Stimulated activated CD4-positive, alpha-beta T cell treated with anti-CD3 and anti-CD28 coated beads, Interleukin-4, amount 100 ng/mL, for 1 hour (primary cell): ENCODE results near the gene URAD.

Experiments
- DNase-seq: peaks from one replicate; pipeline ENCODE4 v3.0.0-alpha.2; 2020

The URAD gene

DNA sequence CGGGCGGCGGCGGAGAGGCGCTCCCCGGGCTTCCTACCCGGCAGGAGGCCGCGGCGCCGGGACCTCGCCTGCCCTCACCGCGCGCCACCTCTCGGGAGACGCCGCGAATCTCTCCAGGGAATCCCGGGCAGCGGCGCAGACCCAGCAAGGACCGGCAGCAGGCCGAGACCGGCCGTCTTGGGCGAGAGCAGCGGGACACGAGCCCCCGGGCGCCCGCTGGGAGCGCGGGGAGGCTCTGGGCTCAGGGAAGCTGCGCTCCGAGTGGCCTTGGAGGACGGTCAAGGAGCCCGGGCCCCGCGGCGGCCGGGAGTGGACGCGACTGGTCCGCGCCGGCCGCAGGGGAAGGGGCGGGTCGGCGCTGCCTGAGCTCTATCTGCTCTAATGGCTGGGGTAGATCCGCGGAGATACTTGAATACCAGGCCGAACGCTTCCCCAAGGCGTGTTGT lies 34.1 kb downstream of the URAD start:
- DNase-seq = no peak

DNA sequence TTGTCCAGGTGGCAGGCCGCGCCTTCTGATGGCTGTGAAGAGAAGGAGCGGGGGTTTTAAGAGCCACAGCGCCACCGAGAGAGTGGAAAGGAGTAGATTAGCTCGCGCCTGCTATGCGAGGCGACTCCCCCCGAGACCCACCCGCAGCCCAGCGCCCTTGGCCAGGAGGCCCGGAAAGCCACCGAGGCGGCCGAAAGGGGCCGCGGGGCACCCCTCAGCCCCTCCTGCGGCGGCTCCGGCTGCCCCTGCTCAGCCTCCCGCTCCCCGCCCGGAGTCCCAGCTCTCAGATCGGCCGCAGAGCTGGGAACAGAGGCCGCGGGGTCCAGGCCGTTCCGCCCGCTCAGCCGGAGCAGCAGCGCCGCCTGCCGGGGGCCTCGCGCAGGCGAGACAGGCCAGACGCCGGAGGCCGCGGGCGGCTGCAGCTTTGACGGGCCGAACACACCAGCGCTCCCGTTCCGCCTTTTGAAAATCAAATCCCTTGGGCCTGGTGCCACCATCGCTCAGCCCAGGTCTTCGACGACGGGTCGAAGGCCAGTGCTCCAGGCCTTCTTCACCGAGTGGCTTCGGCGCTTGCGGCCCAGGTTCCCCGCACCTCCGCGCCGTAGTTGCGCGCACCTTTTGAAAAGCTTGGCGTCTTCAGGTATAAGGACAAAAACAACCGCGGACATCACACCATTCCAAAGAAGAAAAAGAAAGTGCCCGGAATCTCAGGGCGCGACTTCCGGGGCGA lies 34.7 kb downstream of the URAD start:
- peak; percentile 69 for DNase-seq

DNA sequence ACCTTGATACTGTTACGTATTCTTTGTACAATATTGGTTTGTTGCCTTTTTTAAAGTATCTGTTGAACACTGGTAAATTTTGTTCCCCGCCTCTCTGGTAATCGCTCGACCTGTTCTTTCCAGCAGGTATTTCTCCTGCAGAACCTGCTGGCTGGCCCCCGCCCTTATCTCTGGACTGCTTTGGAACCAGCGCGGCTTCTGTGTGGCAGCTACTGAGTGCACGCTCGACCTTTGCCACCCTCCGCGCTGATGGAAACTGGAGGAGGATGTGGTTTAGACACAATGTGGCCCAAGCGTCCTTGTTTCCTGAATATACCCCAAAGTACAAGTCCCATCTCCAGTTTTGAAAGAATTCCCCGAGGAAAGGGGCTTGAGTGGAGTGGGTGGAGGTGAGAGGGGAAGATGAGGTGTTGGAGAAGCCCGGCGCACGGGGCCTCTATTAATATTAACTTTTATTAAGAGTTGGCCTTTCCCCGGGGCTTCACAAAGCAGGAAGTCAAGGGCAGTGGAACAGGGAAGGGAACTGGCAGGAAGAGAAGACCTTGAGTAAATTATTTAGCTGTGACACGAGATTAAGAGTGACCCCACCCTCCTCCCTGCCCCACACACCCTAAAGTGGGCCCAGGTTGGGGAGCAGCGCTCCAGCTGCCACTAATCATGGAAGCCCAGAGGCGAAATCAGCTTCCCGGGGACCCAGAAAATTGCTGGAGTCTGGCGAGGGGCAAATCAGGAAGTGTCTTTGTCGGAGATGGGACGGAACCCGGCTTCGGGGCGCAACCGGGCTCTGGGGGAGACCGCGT lies 35.4 kb downstream of the URAD start:
- no peak for DNase-seq

DNA sequence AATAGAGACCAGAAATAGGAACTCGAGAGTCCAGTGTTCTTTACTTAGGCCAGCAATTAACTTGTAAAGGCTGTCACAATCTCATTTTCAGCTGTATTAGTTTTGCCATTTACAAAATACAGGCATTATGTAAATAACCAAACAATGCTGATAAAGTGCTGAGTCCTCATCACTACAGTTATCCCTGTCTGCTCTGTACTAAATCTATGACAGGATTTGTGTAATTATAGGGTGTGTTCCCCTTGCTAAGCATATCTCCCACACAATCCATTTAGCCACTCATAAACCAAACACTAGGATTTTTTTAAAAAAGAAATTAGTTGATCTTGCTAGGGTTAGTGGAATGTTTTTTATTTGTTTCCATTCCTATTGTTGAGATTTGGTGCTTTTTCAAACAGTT lies 45.5 kb downstream of the URAD start:
- no peak for DNase-seq

DNA sequence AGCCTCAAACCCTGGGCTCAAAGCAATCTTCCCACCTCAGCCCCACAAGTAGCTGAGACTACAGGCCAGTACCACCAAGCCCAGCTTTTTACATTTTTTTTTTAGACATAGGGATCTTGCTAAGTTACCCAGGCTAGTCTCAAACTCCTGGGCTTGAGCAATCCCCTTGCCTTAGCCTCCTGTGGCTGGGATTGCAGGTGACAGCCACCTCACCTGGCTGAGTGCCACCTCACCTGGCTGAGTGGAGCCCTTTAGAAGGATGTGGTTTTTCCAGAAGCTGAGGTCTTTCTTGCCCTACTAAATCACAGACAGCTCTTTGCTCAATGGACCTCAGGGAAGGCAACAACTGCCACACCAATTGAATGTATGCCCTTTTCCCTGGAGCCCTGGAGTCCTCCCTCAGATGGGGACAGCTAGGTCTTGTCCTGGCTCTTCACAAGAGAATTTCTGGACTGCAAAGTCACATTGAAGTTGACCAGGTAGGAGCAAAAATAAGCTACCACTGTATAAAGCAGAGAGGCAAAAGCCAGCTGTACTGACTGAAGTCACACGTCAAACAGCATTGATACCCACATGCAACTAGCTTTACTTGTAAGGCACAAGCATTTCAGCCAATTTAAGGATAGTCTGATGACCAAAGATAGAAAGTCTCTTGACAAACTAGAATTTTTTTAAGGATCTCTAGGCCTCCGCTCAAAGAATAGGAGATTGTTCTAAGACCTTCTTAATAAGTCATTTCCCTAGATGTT lies 54.7 kb downstream of the URAD start:
- DNase-seq = no peak

DNA sequence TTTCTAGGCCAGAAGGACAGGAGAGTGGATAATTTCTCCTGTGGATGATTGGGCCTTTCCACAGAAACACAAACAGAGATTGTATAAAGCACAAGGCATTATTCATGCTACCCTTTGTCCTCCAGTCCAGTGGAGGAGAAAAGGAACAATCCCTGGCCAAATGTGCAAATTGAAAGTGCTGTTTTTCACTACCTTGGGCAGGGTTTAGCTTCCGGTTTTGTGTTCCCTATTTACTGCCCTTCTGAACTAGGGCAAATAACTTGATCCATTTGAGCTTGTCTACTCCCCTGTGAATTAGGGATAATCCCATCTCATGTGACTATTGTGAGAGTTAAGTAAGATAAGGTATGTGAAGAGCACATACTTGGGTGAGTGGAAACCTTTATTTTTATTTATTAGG lies 55.4 kb downstream of the URAD start:
- DNase-seq = no peak

DNA sequence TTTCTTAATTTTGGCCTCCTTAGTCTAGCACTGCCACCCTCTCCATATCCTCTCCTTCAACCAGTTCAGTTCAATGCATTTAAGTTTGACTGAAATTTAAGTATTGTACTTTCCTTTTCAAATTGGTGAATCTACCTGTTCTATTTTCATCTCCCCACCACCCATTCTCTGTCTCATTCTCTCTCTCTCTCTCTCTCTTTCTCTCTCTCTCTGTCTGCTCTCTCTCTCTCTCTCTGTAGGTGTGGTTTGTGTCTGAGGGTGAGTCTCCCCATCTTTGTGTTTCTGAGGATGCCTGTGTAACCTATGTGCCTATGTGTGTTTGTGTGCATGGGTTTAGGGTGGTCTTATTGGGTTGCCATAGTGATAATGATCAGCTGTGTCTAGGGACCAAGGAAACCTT lies 58.6 kb downstream of the URAD start:
- no peak for DNase-seq

DNA sequence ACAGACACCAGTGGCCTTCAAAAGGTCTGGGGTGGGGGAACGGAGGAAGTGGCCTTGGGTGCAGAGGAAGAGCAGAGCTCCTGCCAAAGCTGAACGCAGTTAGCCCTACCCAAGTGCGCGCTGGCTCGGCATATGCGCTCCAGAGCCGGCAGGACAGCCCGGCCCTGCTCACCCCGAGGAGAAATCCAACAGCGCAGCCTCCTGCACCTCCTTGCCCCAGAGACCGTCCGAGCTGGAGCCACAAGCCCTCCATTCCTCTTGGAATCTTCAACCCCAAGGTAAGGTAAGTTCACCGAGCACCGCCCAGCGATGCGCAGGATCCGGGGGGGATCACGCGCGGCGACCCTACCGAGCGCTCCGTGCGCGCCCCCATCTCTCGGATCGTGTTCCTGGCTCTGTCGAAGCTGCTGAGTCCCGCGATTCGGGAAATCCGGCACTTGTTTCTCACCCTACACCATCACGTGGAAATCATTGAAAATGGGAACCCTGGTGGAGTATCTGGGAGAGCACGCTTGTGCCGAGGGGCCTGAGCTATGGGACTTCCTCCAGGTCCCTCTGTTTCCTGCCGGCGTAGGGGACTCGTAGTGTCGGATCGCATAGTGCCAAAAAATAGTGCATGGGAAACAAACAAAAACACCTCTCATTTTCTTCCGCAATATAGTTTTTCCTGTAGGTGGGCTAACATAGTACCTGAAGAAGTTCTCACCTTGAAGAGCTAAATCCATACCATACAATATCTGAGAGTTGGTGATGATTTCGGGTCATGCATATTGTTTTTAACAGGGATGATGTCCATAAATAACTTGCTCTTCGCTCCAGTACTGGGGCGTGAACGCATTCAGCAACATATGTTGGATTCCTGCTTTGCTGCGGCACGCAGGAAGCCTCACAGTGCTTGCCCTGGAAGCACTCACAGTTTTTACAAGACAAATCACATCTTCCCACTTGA lies 59.4 kb downstream of the URAD start:
- DNase-seq = no peak

DNA sequence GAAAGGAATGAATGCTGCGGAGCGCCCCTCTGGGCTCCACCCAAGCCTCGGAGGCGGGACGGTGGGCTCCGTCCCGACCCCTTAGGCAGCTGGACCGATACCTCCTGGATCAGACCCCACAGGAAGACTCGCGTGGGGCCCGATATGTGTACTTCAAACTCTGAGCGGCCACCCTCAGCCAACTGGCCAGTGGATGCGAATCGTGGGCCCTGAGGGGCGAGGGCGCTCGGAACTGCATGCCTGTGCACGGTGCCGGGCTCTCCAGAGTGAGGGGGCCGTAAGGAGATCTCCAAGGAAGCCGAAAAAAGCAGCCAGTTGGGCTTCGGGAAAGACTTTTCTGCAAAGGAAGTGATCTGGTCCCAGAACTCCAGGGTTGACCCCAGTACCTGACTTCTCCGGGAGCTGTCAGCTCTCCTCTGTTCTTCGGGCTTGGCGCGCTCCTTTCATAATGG lies 60.1 kb downstream of the URAD start:
- no peak for DNase-seq
